Measurements from ENCODE around the gene HHAT. TPM values are rescaled to one million over a fixed set of nuclear protein-coding genes. Genes with fewer than 3 reads are reported as not detected.

The HHAT gene
- polyA plus RNA-seq, 2 of the 4 experiments (the other 2 are of a cell fraction), result 3.8 to 4.5 TPM

- Histone ChIP-seq H3K4me1 (peaks cover 15% of the 10 kb centered on the region), H3K4me2 (no peak overlapping the region), H3K27ac (no peak overlapping the region; a peak in 1 of 6 replicates), H3K4me3 (no peak overlapping the region), H3K9me3 (0 out of 3 replicates have a peak, but pooled peaks cover 3% of the 10 kb centered on the region)
- FAIRE-seq (no peak), ATAC-seq (no peak), DNase-seq (ENCODE audit: low read depth in 1 of 2, low spot score in 1 of 2) (no peak)
- POLR2A ChIA-PET, result no interaction called here
- WGBS (ENCODE audit: missing lambda C conversion rate), result 91% methylated on average over 4 of the region's 4 CpGs
- no peak for TF ChIP-seq ZFP36 (IDR thresholded peaks at IDR 0.05; ENCODE audit: borderline replicate concordance, partially characterized antibody)
- CTCF ChIA-PET, result interaction anchor here (1.1 to 1.9 kb wide), 5 partner anchors 14 to 700 kb away, joined by 3 to 7 read pairs (median 3); partner anchors contain the start of gene KCNH1
These were observed 105.5 kb downstream of the HHAT start for GRCh38 chr1:210434223-210434622.

- DNase-seq (ENCODE audit: low read depth in 1 of 2, low spot score in 1 of 2) (no peak), ATAC-seq (no peak), FAIRE-seq (no peak)
- TF ChIP-seq RARB (CRISPR knock-in tag; IDR thresholded peaks at IDR 0.05) (no peak), ZSCAN20 (CRISPR knock-in tag; IDR thresholded peaks at IDR 0.05) (no peak)
- H3K9me3 ChIP-seq, result 0 out of 3 replicates have a peak, but pooled peaks cover 3% of the 10 kb centered on the region
- H3K27ac ChIP-seq, result peak overlapping the region; percentile 72 to 85; a peak in 5 of 6 replicates
- ChIA-PET POLR2A (no interaction called here), CTCF (interaction anchor here (0.6 kb wide), 1 partner anchor 470 kb away, joined by 3 read pairs; no protein-coding TSS in a partner anchor)
- no peak overlapping the region for H3K4me3 ChIP-seq
- H3K4me2 ChIP-seq, result no peak overlapping the region
- 69% methylated on average over 6 of the region's 6 CpGs for WGBS (ENCODE audit: missing lambda C conversion rate)
- H3K4me1 ChIP-seq, result peaks cover 36% of the 10 kb centered on the region
These were observed 108.4 kb downstream of the HHAT start for GRCh38 chr1:210437111-210437510.

- Histone ChIP-seq H3K27ac (peak overlapping the region; percentile 72 to 85), H3K4me2 (no peak overlapping the region), H3K4me1 (peaks cover 36% of the 10 kb centered on the region), H3K4me3 (no peak overlapping the region), H3K9me3 (0 out of 3 replicates have a peak, but pooled peaks cover 3% of the 10 kb centered on the region)
- TF ChIP-seq JUN (IDR thresholded peaks at IDR 0.05) (no peak), ELK1 (IDR thresholded peaks at IDR 0.05; ENCODE audit: low read depth, low read length) (no peak), E2F6 (IDR thresholded peaks at IDR 0.05; ENCODE audit: borderline replicate concordance, low read depth) (no peak), CBX8 (IDR thresholded peaks at IDR 0.05) (no peak), RNF2 (IDR thresholded peaks at IDR 0.05; ENCODE audit: borderline replicate concordance, low read depth) (no peak), KDM5A (IDR thresholded peaks at IDR 0.05) (no peak), ESRRA (IDR thresholded peaks at IDR 0.05; ENCODE audit: borderline replicate concordance, low read length) (no peak), USF2 (IDR thresholded peaks at IDR 0.05) (no peak), NPAS2 (CRISPR knock-in tag; IDR thresholded peaks at IDR 0.05; ENCODE audit: borderline replicate concordance) (no peak), REST (IDR thresholded peaks at IDR 0.05) (no peak), EHMT2 (IDR thresholded peaks at IDR 0.05; ENCODE audit: low read depth) (no peak), ZFP36 (IDR thresholded peaks at IDR 0.05; ENCODE audit: borderline replicate concordance, partially characterized antibody) (no peak), FOSB (CRISPR knock-in tag; IDR thresholded peaks at IDR 0.05) (no peak), ZSCAN20 (CRISPR knock-in tag; IDR thresholded peaks at IDR 0.05) (no peak), TP53 (CRISPR knock-in tag; IDR thresholded peaks at IDR 0.05) (no peak)
- ATAC-seq, result no peak
- DNase-seq (ENCODE audit: low read depth in 1 of 2, low spot score in 1 of 2), result no peak
- WGBS (ENCODE audit: missing lambda C conversion rate), result 75% methylated on average over 1 of the region's 1 CpG
- CTCF ChIA-PET, result interaction anchor here (0.7 to 3.0 kb wide), 3 partner anchors 10 to 1261 kb away, joined by 3 to 16 read pairs (median 6); no protein-coding TSS in a partner anchor
- POLR2A ChIA-PET, result interaction anchor here (0.5 kb wide), 1 partner anchor 948 kb away, joined by 3 read pairs; no protein-coding TSS in a partner anchor
- no peak for FAIRE-seq
These were observed 109.1 kb downstream of the HHAT start for GRCh38 chr1:210437781-210438180.
